ENCODE results near the gene GRIK1.

GRIK1 gene

GRCh38 chr21:29826386-29826785, 113.4 kb downstream of the GRIK1 start:
- DNase-seq = no peak

GRCh38 chr21:29825936-29826335, 113.9 kb downstream of the GRIK1 start:
- no peak for DNase-seq

- no peak for DNase-seq
These were observed 114.5 kb downstream of the GRIK1 start for GRCh38 chr21:29825345-29825744.

GRCh38 chr21:29822064-29822463, 117.7 kb downstream of the GRIK1 start:
- no peak for DNase-seq

- DNase-seq = no peak
These were observed 118.6 kb downstream of the GRIK1 start for GRCh38 chr21:29821230-29821629.

- no peak for DNase-seq
These were observed 120.0 kb downstream of the GRIK1 start for GRCh38 chr21:29819675-29820326.

- no peak for DNase-seq
These were observed 121.3 kb downstream of the GRIK1 start for GRCh38 chr21:29818383-29818921.

- no peak for DNase-seq
These were observed 122.3 kb downstream of the GRIK1 start for GRCh38 chr21:29817450-29817849.

GRCh38 chr21:29812947-29813346, 126.8 kb downstream of the GRIK1 start:
- no peak for DNase-seq

- no peak for DNase-seq
These were observed 128.9 kb downstream of the GRIK1 start for GRCh38 chr21:29810871-29811270.

GRCh38 chr21:29808153-29808552, 131.6 kb downstream of the GRIK1 start:
- DNase-seq = no peak

- DNase-seq = no peak
These were observed 134.7 kb downstream of the GRIK1 start for GRCh38 chr21:29805105-29805504.

GRCh38 chr21:29803191-29803590, 136.6 kb downstream of the GRIK1 start:
- DNase-seq = no peak

GRCh38 chr21:29801122-29801521, 138.7 kb downstream of the GRIK1 start:
- no peak for DNase-seq

GRCh38 chr21:29800056-29800455, 139.7 kb downstream of the GRIK1 start:
- no peak for DNase-seq

GRCh38 chr21:29798840-29799239, 141.0 kb downstream of the GRIK1 start:
- no peak for DNase-seq

- no peak for DNase-seq
These were observed 142.6 kb downstream of the GRIK1 start for GRCh38 chr21:29797155-29797554.

GRCh38 chr21:29793712-29794111, 146.1 kb downstream of the GRIK1 start:
- DNase-seq = no peak

GRCh38 chr21:29789393-29789792, 150.4 kb downstream of the GRIK1 start:
- no peak for DNase-seq

GRCh38 chr21:29788752-29789151, 151.0 kb downstream of the GRIK1 start:
- DNase-seq = no peak

GRCh38 chr21:29787361-29787909, 152.4 kb downstream of the GRIK1 start:
- DNase-seq = no peak

- no peak for DNase-seq
These were observed 153.1 kb downstream of the GRIK1 start for GRCh38 chr21:29786496-29787360.

- no peak for DNase-seq
These were observed 162.6 kb downstream of the GRIK1 start for GRCh38 chr21:29777160-29777559.

- no peak for DNase-seq
These were observed 164.3 kb downstream of the GRIK1 start for GRCh38 chr21:29775462-29775861.
